HG03575 (cell line): ENCODE measurements around the gene CCL17.
"Not testable (repeated sequence)": the region's sequence is repeated elsewhere in the genome, so short reads cannot be mapped to it uniquely, and the experiment has no call there.

Experiments
- ATAC-seq: cut with Tn5 transposase; IDR thresholded peaks from one replicate; pipeline ENCODE4 v1.9.1; 2021; ENCODE audit not compliant: unreplicated experiment, insufficient number of reproducible peaks, low FRiP score; ENCODE audit errors: extremely low read depth

CCL17 gene

GRCh38 chr16:57422026-57422944, 17.7 kb downstream of the CCL17 start:
- ATAC-seq, result no peak

- ATAC-seq, result no peak
Measured at GRCh38 chr16:57423152-57423551, 18.6 kb downstream of the CCL17 start.

- no peak for ATAC-seq
Measured at GRCh38 chr16:57424583-57424982, 20.0 kb downstream of the CCL17 start.

- ATAC-seq, result no peak
Measured at GRCh38 chr16:57426356-57426755, 21.8 kb downstream of the CCL17 start.

- no peak for ATAC-seq
Measured at GRCh38 chr16:57427307-57427706, 22.7 kb downstream of the CCL17 start.

- no peak for ATAC-seq
Measured at GRCh38 chr16:57427824-57428223, 23.3 kb downstream of the CCL17 start.

- no peak for ATAC-seq
Measured at GRCh38 chr16:57430955-57431354, 26.4 kb downstream of the CCL17 start.

GRCh38 chr16:57432505-57432904, 27.9 kb downstream of the CCL17 start:
- ATAC-seq, result no peak

GRCh38 chr16:57432989-57433388, 28.4 kb downstream of the CCL17 start:
- ATAC-seq, result no peak

GRCh38 chr16:57434003-57434402, 29.4 kb downstream of the CCL17 start:
- ATAC-seq, result no peak

GRCh38 chr16:57435838-57436237, 31.3 kb downstream of the CCL17 start:
- ATAC-seq, result no peak

GRCh38 chr16:57439947-57440346, 35.4 kb downstream of the CCL17 start:
- ATAC-seq, result not testable (repeated sequence)

- not testable (repeated sequence) for ATAC-seq
Measured at GRCh38 chr16:57440551-57440950, 36.0 kb downstream of the CCL17 start.

GRCh38 chr16:57444711-57445110, 40.1 kb downstream of the CCL17 start:
- ATAC-seq, result no peak

- no peak for ATAC-seq
Measured at GRCh38 chr16:57445510-57445909, 40.9 kb downstream of the CCL17 start.

GRCh38 chr16:57446531-57447185, 42.1 kb downstream of the CCL17 start:
- ATAC-seq, result no peak

- ATAC-seq, result no peak
Measured at GRCh38 chr16:57447186-57447962, 42.8 kb downstream of the CCL17 start, which contains the start of the genes CIAPIN1 and COQ9. Gene CIAPIN1 (minus strand): TSS chr16:57447385. CDS start chr16:57440928, 6,457 bp downstream. Gene COQ9 (plus strand): TSS chr16:57447479. CDS start chr16:57447506, 27 bp downstream.

GRCh38 chr16:57452021-57452420, 47.5 kb downstream of the CCL17 start:
- no peak for ATAC-seq

GRCh38 chr16:57462209-57462977, 57.8 kb downstream of the CCL17 start, which contains the start of gene POLR2C:
Gene POLR2C (plus strand): TSS chr16:57462679. CDS start chr16:57462725, 46 bp downstream.
- no peak for ATAC-seq
